ENCODE results near the gene ERVFRD-1.

ERVFRD-1 gene

DNA sequence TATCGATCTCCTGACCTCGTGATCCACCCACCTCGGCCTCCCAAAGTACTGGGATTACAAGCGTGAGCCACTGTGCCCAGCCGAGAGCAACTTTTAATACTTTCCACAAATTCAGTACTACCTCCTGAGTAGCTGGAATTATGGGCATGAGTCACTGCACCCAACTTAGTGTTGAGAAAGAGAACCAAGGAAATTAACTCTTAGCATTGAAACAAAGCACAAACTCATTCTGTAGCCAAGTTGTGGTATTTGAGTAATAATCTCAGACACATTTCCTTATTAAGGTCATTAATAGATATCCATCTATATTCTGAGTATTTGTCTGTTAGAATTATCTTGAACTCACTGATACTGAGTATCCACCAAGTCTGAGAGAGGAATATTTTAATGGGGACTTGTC, 53.1 kb downstream of the ERVFRD-1 start (continued):
- TF ChIP-seq ZNF133 (tag by site-specific recombination; IDR thresholded peaks at IDR 0.05) (no peak), ZSCAN5A (tag by site-specific recombination; IDR thresholded peaks at IDR 0.05) (no peak), ZNF19 (tag by site-specific recombination; IDR thresholded peaks at IDR 0.05; ENCODE audit: low read depth) (no peak), SP3 (tag by site-specific recombination; IDR thresholded peaks at IDR 0.05) (no peak), ZNF18 (tag by site-specific recombination; IDR thresholded peaks at IDR 0.05) (no peak), SETDB1 (IDR thresholded peaks at IDR 0.05; ENCODE audit: insufficient read length, low read length) (no peak), ZNF169 (tag by site-specific recombination; IDR thresholded peaks at IDR 0.05) (no peak), ZSCAN16 (tag by site-specific recombination; IDR thresholded peaks at IDR 0.05) (no peak)
- TF ChIP-seq, protein P1, sequence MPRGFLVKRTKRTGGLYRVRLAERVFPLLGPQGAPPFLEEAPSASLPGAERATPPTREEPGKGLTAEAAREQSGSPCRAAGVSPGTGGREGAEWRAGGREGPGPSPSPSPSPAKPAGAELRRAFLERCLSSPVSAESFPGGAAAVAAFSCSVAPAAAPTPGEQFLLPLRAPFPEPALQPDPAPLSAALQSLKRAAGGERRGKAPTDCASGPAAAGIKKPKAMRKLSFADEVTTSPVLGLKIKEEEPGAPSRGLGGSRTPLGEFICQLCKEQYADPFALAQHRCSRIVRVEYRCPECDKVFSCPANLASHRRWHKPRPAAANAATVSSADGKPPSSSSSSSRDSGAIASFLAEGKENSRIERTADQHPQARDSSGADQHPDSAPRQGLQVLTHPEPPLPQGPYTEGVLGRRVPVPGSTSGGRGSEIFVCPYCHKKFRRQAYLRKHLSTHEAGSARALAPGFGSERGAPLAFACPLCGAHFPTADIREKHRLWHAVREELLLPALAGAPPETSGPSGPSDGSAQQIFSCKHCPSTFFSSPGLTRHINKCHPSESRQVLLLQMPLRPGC (tag by site-specific recombination; IDR thresholded peaks at IDR 0.05) = no peak
- TF ChIP-seq, protein P2, sequence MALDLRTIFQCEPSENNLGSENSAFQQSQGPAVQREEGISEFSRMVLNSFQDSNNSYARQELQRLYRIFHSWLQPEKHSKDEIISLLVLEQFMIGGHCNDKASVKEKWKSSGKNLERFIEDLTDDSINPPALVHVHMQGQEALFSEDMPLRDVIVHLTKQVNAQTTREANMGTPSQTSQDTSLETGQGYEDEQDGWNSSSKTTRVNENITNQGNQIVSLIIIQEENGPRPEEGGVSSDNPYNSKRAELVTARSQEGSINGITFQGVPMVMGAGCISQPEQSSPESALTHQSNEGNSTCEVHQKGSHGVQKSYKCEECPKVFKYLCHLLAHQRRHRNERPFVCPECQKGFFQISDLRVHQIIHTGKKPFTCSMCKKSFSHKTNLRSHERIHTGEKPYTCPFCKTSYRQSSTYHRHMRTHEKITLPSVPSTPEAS (tag by site-specific recombination; IDR thresholded peaks at IDR 0.05) = no peak

GRCh38 chr6:11056871-11057270, 54.7 kb downstream of the ERVFRD-1 start:
- Histone ChIP-seq H3K4me3 (ENCODE audit: low read depth, low read length) (no peak overlapping the region), H3K36me3 (ENCODE audit: control insufficient read depth in 2 of 2, insufficient read depth in 1 of 2, low read length in 2 of 2) (no peaks in the 10 kb centered on the region), H3K4me1 (ENCODE audit: control insufficient read depth, insufficient read depth, low read length) (peaks cover 8% of the 10 kb centered on the region), H3K27ac (ENCODE audit: extremely low read depth, low read depth, low read length) (no peak overlapping the region), H3K9me3 (ENCODE audit: control insufficient read depth, insufficient read depth, low read depth, low read length) (no peaks in the 10 kb centered on the region)
- POLR2A ChIA-PET = no interaction called here
- CTCF ChIA-PET = interaction anchor here (0.6 to 5.9 kb wide), 7 partner anchors 9 to 440 kb away, joined by 3 to 36 read pairs (median 5); no protein-coding TSS in a partner anchor
- no peak for TF ChIP-seq ZNF10 (tag by site-specific recombination; IDR thresholded peaks at IDR 0.05)
- TF ChIP-seq, protein P3, sequence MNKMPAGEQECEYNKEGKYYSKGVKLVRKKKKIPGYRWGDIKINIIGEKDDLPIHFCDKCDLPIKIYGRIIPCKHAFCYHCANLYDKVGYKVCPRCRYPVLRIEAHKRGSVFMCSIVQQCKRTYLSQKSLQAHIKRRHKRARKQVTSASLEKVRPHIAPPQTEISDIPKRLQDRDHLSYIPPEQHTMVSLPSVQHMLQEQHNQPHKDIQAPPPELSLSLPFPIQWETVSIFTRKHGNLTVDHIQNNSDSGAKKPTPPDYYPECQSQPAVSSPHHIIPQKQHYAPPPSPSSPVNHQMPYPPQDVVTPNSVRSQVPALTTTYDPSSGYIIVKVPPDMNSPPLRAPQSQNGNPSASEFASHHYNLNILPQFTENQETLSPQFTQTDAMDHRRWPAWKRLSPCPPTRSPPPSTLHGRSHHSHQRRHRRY (tag by site-specific recombination; IDR thresholded peaks at IDR 0.05) = no peak
- TF ChIP-seq ZBTB8A (tag by site-specific recombination; IDR thresholded peaks at IDR 0.05) = no peak
- no peak for TF ChIP-seq ZNF558 (tag by site-specific recombination; IDR thresholded peaks at IDR 0.05)
- no peak for TF ChIP-seq ZNF211 (tag by site-specific recombination; IDR thresholded peaks at IDR 0.05; ENCODE audit: low read depth)
- TF ChIP-seq ZNF514 (tag by site-specific recombination; IDR thresholded peaks at IDR 0.05) = no peak
- TF ChIP-seq, protein P4, sequence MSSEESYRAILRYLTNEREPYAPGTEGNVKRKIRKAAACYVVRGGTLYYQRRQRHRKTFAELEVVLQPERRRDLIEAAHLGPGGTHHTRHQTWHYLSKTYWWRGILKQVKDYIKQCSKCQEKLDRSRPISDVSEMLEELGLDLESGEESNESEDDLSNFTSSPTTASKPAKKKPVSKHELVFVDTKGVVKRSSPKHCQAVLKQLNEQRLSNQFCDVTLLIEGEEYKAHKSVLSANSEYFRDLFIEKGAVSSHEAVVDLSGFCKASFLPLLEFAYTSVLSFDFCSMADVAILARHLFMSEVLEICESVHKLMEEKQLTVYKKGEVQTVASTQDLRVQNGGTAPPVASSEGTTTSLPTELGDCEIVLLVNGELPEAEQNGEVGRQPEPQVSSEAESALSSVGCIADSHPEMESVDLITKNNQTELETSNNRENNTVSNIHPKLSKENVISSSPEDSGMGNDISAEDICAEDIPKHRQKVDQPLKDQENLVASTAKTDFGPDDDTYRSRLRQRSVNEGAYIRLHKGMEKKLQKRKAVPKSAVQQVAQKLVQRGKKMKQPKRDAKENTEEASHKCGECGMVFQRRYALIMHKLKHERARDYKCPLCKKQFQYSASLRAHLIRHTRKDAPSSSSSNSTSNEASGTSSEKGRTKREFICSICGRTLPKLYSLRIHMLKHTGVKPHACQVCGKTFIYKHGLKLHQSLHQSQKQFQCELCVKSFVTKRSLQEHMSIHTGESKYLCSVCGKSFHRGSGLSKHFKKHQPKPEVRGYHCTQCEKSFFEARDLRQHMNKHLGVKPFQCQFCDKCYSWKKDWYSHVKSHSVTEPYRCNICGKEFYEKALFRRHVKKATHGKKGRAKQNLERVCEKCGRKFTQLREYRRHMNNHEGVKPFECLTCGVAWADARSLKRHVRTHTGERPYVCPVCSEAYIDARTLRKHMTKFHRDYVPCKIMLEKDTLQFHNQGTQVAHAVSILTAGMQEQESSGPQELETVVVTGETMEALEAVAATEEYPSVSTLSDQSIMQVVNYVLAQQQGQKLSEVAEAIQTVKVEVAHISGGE (tag by site-specific recombination; conservative IDR thresholded peaks at IDR 0.05; ENCODE audit: low read depth) = no peak
- TF ChIP-seq ZNF37A (tag by site-specific recombination; IDR thresholded peaks at IDR 0.05) = no peak
- no peak for TF ChIP-seq AEBP2 (tag by site-specific recombination; IDR thresholded peaks at IDR 0.05; ENCODE audit: borderline replicate concordance)
- no peak for TF ChIP-seq ZNF292 (tag by site-specific recombination; IDR thresholded peaks at IDR 0.05; ENCODE audit: borderline replicate concordance, low read depth)
- TF ChIP-seq, protein P5, sequence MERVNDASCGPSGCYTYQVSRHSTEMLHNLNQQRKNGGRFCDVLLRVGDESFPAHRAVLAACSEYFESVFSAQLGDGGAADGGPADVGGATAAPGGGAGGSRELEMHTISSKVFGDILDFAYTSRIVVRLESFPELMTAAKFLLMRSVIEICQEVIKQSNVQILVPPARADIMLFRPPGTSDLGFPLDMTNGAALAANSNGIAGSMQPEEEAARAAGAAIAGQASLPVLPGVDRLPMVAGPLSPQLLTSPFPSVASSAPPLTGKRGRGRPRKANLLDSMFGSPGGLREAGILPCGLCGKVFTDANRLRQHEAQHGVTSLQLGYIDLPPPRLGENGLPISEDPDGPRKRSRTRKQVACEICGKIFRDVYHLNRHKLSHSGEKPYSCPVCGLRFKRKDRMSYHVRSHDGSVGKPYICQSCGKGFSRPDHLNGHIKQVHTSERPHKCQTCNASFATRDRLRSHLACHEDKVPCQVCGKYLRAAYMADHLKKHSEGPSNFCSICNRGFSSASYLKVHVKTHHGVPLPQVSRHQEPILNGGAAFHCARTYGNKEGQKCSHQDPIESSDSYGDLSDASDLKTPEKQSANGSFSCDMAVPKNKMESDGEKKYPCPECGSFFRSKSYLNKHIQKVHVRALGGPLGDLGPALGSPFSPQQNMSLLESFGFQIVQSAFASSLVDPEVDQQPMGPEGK (tag by site-specific recombination; IDR thresholded peaks at IDR 0.05) = no peak
- TF ChIP-seq ZNF155 (tag by site-specific recombination; IDR thresholded peaks at IDR 0.05) = no peak
- TF ChIP-seq ZNF426 (tag by site-specific recombination; IDR thresholded peaks at IDR 0.05) = no peak
